IMR-90 (cell line): Measurements from ENCODE around the gene OR6N2.

ENCODE experiments used
- BHLHE40 ChIP-seq: fragments of 150-350 bp; IDR thresholded peaks from 2 replicates; pipeline ENCODE4 v1.6.1; 2016; ENCODE audit warnings: mild to moderate bottlenecking, low read depth, low read length
- CEBPB ChIP-seq: IDR thresholded peaks from 2 replicates; pipeline ENCODE4 v1.6.1; 2012; ENCODE audit warnings: low read depth, low read length, improper control_type of control experiment
- CHD1 ChIP-seq: IDR thresholded peaks from 2 replicates; pipeline ENCODE4 v1.6.1; 2012; ENCODE audit warnings: low read depth, low read length, improper control_type of control experiment
- MAFK ChIP-seq: IDR thresholded peaks from 2 replicates; pipeline ENCODE4 v1.6.1; 2012; ENCODE audit warnings: low read depth, low read length, improper control_type of control experiment
- MAZ ChIP-seq: IDR thresholded peaks from 2 replicates; pipeline ENCODE4 v1.6.1; 2012; ENCODE audit warnings: low read depth, mild to moderate bottlenecking, low read length, improper control_type of control experiment, moderate library complexity, borderline replicate concordance
- MXI1 ChIP-seq: IDR thresholded peaks from 2 replicates; pipeline ENCODE4 v1.6.1; 2012; ENCODE audit warnings: low read depth, mild to moderate bottlenecking, low read length, moderate library complexity, borderline replicate concordance
- POLR2A ChIP-seq: IDR thresholded peaks from 2 replicates; pipeline ENCODE4 v1.6.1; 2012; ENCODE audit warnings: mild to moderate bottlenecking, low read depth, low read length
- RAD21 ChIP-seq: IDR thresholded peaks from 2 replicates; pipeline ENCODE4 v1.6.1; 2012; ENCODE audit warnings: low read length, improper control_type of control experiment
- RCOR1 ChIP-seq: IDR thresholded peaks from 2 replicates; pipeline ENCODE4 v1.6.1; 2012; ENCODE audit warnings: mild to moderate bottlenecking, low read length, improper control_type of control experiment; ENCODE audit not compliant: insufficient replicate concordance
- RFX5 ChIP-seq: IDR thresholded peaks from 2 replicates; pipeline ENCODE4 v1.8.0; 2012; ENCODE audit warnings: low read depth, mild to moderate bottlenecking, low read length, moderate library complexity
- SMC3 ChIP-seq: fragments of 150-350 bp; IDR thresholded peaks from 2 replicates; pipeline ENCODE4 v1.6.1; 2016; ENCODE audit warnings: low read depth, mild to moderate bottlenecking, antibody characterized with exemption, low read length, moderate library complexity
- TF ChIP-seq, protein P1 (sequence below): conservative IDR thresholded peaks from 2 replicates; pipeline ENCODE4 v1.5.1; 2012; ENCODE audit warnings: mild to moderate bottlenecking, low read depth, low read length, improper control_type of control experiment

DNA sequence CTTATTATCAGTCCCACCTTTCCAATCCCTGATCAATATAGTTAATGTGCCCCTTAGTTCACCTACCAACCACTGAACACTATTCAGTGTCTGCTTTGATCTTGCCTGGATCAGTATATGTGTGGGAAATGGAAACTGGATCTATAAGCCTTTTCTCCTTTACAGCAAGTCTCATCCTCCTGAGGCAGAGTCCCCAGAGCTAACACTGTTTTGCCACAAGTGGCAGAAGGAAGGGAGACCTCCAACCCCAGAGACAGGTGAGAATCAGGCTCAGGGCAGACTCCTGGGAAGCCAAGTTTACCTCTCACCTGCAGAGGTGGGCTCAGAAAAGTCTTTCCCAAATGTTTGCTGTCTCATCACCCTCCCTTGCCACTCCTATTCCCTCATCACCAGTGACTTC lies at the start of gene OR6N2:
- no peak for TF ChIP-seq RAD21
- TF ChIP-seq RCOR1, result no peak
- no peak for TF ChIP-seq SMC3
- no peak for TF ChIP-seq CEBPB
- no peak for TF ChIP-seq BHLHE40
- no peak for TF ChIP-seq MAFK
- no peak for TF ChIP-seq POLR2A
- TF ChIP-seq, protein P1, sequence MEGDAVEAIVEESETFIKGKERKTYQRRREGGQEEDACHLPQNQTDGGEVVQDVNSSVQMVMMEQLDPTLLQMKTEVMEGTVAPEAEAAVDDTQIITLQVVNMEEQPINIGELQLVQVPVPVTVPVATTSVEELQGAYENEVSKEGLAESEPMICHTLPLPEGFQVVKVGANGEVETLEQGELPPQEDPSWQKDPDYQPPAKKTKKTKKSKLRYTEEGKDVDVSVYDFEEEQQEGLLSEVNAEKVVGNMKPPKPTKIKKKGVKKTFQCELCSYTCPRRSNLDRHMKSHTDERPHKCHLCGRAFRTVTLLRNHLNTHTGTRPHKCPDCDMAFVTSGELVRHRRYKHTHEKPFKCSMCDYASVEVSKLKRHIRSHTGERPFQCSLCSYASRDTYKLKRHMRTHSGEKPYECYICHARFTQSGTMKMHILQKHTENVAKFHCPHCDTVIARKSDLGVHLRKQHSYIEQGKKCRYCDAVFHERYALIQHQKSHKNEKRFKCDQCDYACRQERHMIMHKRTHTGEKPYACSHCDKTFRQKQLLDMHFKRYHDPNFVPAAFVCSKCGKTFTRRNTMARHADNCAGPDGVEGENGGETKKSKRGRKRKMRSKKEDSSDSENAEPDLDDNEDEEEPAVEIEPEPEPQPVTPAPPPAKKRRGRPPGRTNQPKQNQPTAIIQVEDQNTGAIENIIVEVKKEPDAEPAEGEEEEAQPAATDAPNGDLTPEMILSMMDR, result no peak
- no peak for TF ChIP-seq MAZ
- TF ChIP-seq RFX5, result no peak
- no peak for TF ChIP-seq MXI1
- TF ChIP-seq CHD1, result no peak
